Lung (tissue), 12 donors: ENCODE data around the gene ENO2. TPM values are rescaled to one million over a fixed set of nuclear protein-coding genes. Genes with fewer than 3 reads are reported as not detected.

Source experiments
- ATAC-seq: fragments of 200-7000 bp; cut with Tn5 transposase; one replicate; pipeline ENCODE4 v1.9.1; 2020; ENCODE audit warnings: moderate number of reproducible peaks; ENCODE audit not compliant: insufficient read depth, low FRiP score
- DNase-seq, 3 donors: peaks; one replicate each; pipeline ENCODE4 v3.0.0-alpha.2; 2013 to 2017
- H3K27ac ChIP-seq, 2 donors: one replicate each; pipeline ENCODE4 v1.5.1; 2013; ENCODE audit warnings: mild to moderate bottlenecking in 2 of 2, moderate library complexity in 2 of 2, control low read depth in 1 of 2, inconsistent platforms in 1 of 2, low read depth in 1 of 2, low read length in 1 of 2
- H3K27me3 ChIP-seq, 3 donors: one replicate each; pipeline ENCODE4 v1.5.1; 2013; ENCODE audit warnings: low read length in 2 of 3; ENCODE audit not compliant: control insufficient read depth in 3 of 3, insufficient read depth in 3 of 3
- H3K36me3 ChIP-seq, 4 donors: one replicate each; pipeline ENCODE4 v1.5.1; 2013; ENCODE audit warnings: low read length in 4 of 4, mild to moderate bottlenecking in 1 of 4, moderate library complexity in 1 of 4; ENCODE audit not compliant: control insufficient read depth in 4 of 4, insufficient read depth in 4 of 4
- H3K4me1 ChIP-seq, 5 donors: one replicate each; pipeline ENCODE4 v1.5.1; 2013; ENCODE audit warnings: low read length in 5 of 5, mild to moderate bottlenecking in 2 of 5, moderate library complexity in 1 of 5; ENCODE audit not compliant: control insufficient read depth in 5 of 5, insufficient read depth in 5 of 5
- H3K4me3 ChIP-seq: one replicate; pipeline ENCODE4 v1.5.1; 2013; ENCODE audit warnings: mild to moderate bottlenecking, control low read depth, moderate library complexity
- H3K9ac ChIP-seq, 2 donors: one replicate each; pipeline ENCODE4 v1.5.1; 2013; ENCODE audit warnings: low read length in 2 of 2, control low read depth in 1 of 2; ENCODE audit not compliant: insufficient read depth in 1 of 2
- H3K9me3 ChIP-seq, 4 donors: one replicate each; pipeline ENCODE4 v1.5.1; 2013; ENCODE audit warnings: low read length in 3 of 4, mild to moderate bottlenecking in 1 of 4, moderate library complexity in 1 of 4; ENCODE audit not compliant: control insufficient read depth in 4 of 4, insufficient read depth in 3 of 4
- CTCF ChIP-seq: IDR thresholded peaks from 2 replicates; pipeline ENCODE4 v1.5.1; 2012; ENCODE audit warnings: mild to moderate bottlenecking; ENCODE audit errors: control extremely low read depth, extremely low read depth
- WGBS, 2 donors: extraction: QIAGEN DNeasy Blood & Tissue Kit; methylation state at CpG; one replicate each; pipeline ENCODE4 v1.1.7; 2013; 5-methylcytosine and 5-hydroxymethylcytosine counted together
- polyA plus RNA-seq, 2 donors: library from polyadenylated mRNA; stranded (reverse); fragments of 200-250 nt; gene quantifications; one replicate each; pipeline ENCODE4 v1.2.1, GENCODE V29; 2013
- total RNA-seq, 2 donors: library from RNA; depleted of rRNA in 1 of 2; stranded (reverse); fragments of >200 nt in 1 of 2; gene quantifications; one replicate each; pipeline ENCODE4 v1.2.1, GENCODE V29; 2014 to 2021
- donor health status: control.
- donor health status: control.
- donor health status: Bipolar disorder and iron deficiency.
- donor health status: healthy.
- donor health status: DM: yes; HTN: yes; CAD: no.

The ENO2 gene
- total and polyA plus RNA-seq, 4 donors, result 14.4 to 41.9 (median 30.8) TPM

DNA sequence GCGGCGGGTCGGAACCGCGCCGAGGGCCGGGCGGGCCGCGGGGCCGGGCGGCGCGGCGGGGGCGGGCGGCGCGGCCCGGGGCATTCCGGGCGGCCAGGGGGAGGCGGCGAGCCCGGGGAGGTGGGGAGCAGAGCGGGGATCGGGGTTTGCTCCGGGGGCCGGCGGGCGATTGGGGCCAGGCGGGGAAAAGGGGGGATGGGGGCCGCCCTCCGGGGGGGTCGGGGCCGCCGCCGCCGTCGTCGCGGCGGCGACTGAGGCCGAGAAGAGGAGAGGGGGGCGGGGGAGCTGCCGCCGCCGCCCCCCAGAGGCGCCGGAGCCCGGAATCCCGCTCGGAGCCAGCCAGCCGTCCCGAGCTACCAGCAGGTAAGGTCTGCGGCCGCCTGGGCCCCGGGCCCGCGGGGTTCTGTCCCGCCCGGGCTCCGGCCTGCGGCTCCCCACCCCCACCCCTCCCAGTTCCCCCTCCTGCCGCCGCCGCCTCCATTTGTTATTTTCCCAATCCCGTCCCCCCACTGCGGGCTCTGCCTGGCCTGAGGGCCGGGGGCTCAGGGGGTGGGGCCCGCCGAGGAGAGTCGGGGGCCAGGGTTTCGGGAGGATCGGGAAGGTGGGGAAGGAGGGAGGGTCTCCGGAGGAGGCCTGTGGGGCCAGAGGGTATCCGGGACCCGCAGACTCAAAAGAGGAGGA lies 13.8 kb downstream of the ENO2 start:
- Histone ChIP-seq H3K27me3 (no peaks in the 10 kb centered on the region), H3K36me3 (peaks cover 0 to 6% (median 0%) of the 10 kb centered on the region in 4 donors), H3K27ac (peak overlapping the region; percentile 84 to 89), H3K4me1 (peaks cover 12 to 50% (median 28%) of the 10 kb centered on the region in 5 donors), H3K9ac (peak overlapping the region; percentile 78 to 89), H3K4me3 (peak overlapping the region; percentile 68), H3K9me3 (no peaks in the 10 kb centered on the region)
- DNase-seq (peak in 1 of 3 donors; percentile 39), ATAC-seq (no peak)
- WGBS, 2 donors, result 1 to 2% methylated on average over 23 to 78 of the region's 79 CpGs
- TF ChIP-seq CTCF, result no peak

DNA sequence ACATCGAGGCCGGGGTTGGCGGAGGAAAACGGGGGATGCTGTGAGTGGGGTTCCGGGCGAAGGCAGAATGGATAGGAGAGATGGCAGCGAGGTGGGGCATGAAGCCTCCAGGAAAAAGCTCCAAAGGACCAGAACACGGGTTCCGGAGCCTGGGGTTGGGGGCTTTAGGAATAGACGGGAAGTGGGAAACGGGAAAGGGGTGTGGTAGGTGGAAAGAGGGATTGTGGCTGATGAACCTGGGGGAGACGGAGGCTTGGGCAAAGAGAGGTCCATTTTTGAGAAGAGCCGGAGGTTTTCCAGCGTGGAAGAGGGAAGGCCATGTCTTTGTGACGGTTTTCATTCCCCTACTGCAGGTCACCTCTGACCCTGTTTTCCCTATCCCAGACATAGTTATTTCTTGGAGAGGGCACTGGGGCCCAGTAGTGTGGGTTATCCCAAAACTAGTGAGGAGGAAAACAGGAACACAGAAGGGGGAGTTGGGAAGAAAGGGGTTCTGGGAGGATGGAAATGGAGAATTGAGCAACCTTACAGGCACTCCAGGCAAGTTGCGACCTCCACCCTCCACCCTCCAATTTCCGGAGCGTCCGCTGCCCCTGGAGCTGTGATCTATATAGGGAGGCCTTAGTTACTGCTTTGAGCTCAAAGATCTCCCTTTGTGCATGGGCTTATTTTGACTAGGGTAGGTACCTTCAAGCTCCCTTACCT lies 14.5 kb downstream of the ENO2 start:
- 10 to 18% methylated on average over 19 of the region's 19 CpGs for whole genome bisulfite sequencing, 2 donors
- Histone ChIP-seq H3K27me3 (no peaks in the 10 kb centered on the region), H3K36me3 (peaks cover 0 to 9% (median 3%) of the 10 kb centered on the region in 4 donors), H3K4me3 (peak overlapping the region; percentile 56), H3K9me3 (no peaks in the 10 kb centered on the region), H3K27ac (peak overlapping the region; percentile 84 to 89), H3K9ac (peak overlapping the region; percentile 78 to 89), H3K4me1 (peaks cover 16 to 56% (median 29%) of the 10 kb centered on the region in 5 donors)
- no peak for ATAC-seq
- peak in 1 of 3 donors; percentile 34 for DNase-seq
- no peak for TF ChIP-seq CTCF

- DNase-seq (no peak), ATAC-seq (no peak)
- H3K27me3 ChIP-seq, result no peaks in the 10 kb centered on the region
- peaks cover 18 to 53% (median 27%) of the 10 kb centered on the region in 5 donors for H3K4me1 ChIP-seq
- peak overlapping the region; percentile 78 to 89 for H3K9ac ChIP-seq
- TF ChIP-seq CTCF, result no peak
- no peaks in the 10 kb centered on the region for H3K9me3 ChIP-seq
- H3K27ac ChIP-seq, result peak overlapping the region; percentile 84 to 89
- H3K4me3 ChIP-seq, result peak overlapping the region; percentile 56
- WGBS, 2 donors, result 49 to 72% methylated on average over 7 of the region's 7 CpGs
- H3K36me3 ChIP-seq, result peaks cover 0 to 17% (median 9%) of the 10 kb centered on the region in 4 donors
Observed at GRCh38 chr12:6929466-6930452, 15.4 kb downstream of the ENO2 start.
